ENCODE results near the gene GABRG3.

DNA sequence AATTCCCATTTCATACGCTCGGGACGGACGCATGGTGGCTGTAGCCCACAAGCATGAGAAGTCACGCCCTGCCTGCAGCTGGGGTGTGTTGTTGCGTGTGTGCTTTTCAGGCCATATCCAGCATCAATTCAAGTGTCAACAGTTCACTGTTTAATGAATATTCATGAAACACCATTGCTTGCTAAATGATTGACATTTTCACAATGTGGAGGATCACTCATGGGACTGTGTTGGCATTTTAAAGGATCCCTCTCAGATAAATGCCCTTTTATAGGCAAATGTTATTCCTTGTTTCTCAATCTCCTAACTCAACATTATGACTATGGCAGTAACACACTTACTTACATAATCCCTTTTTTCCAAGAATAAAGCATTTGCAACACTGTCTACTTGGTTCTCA lies 511.3 kb downstream of the GABRG3 start:
- TF ChIP-seq CTCF (conservative IDR thresholded peaks at IDR 0.05; ENCODE audit: low read depth in 2 of 2) (no peak), POLR2AphosphoS5 (IDR thresholded peaks at IDR 0.05; ENCODE audit: low read depth) (no peak), ZNF331 (CRISPR knock-in tag; IDR thresholded peaks at IDR 0.05; ENCODE audit: low read depth) (no peak), CREB1 (CRISPR knock-in tag; IDR thresholded peaks at IDR 0.05; ENCODE audit: low read depth) (no peak)

Measured in GM23338 (cell line).